Right lobe of liver (tissue), 4 donors: ENCODE measurements around the gene SLC13A3.

ENCODE experiments used
- CTCF ChIP-seq, 4 donors: fragments of 200-600 bp in 3 of 4; fragments of 450-650 bp in 1 of 4; IDR thresholded peaks; one replicate each; pipeline versions ENCODE4 v1.5.1 to v1.8.0; 2016 to 2022; ENCODE audit warnings: antibody characterized with exemption in 4 of 4, mild to moderate bottlenecking in 2 of 4
- POLR2A ChIP-seq: fragments of 450-650 bp; IDR thresholded peaks from one replicate; pipeline ENCODE4 v1.6.1; 2017; ENCODE audit warnings: antibody characterized with exemption, mild to moderate bottlenecking
- donor health status: DM: no; HTN: no; CAD: no.
- donor health status: DM: no; HTN: no; CAD: no.
- donor health status: DM: no; HTN: yes; CAD: no.

GRCh38 chr20:46690219-46691106 lies 39.2 kb upstream of the SLC13A3 start:
- TF ChIP-seq CTCF (IDR thresholded peaks at IDR 0.05) (no peak), POLR2A (no peak)
